BE2C (cell line): ENCODE measurements around the gene MAPK13.

ENCODE experiments used
- DNase-seq: peaks from one replicate; pipeline ENCODE4 v3.0.0-alpha.2; 2020
- H3K27me3 ChIP-seq: fragments of 250-450 bp; sonication (Bioruptor Pico); 2 replicates; pipeline ENCODE4 v1.5.1; 2020; ENCODE audit warnings: mild to moderate bottlenecking
- H3K36me3 ChIP-seq: fragments of 250-450 bp; sonication (Bioruptor Pico); 2 replicates; pipeline ENCODE4 v1.5.1; 2020; ENCODE audit warnings: mild to moderate bottlenecking
- H3K4me1 ChIP-seq: fragments of 250-450 bp; sonication (Bioruptor Pico); 2 replicates; pipeline ENCODE4 v1.5.1; 2020
- H3K4me3 ChIP-seq: 2 replicates; pipeline ENCODE4 v1.5.1; 2011; ENCODE audit warnings: low read depth, low read length
- H3K9me3 ChIP-seq: fragments of 250-450 bp; sonication (Bioruptor Pico); 2 replicates; pipeline ENCODE4 v1.5.1; 2020
- TF ChIP-seq, protein P1 (sequence below): IDR thresholded peaks from 2 replicates; pipeline ENCODE4 v1.5.1; 2012; ENCODE audit warnings: mild to moderate bottlenecking, low read depth, low read length

The MAPK13 gene

GRCh38 chr6:36150283-36150682 lies 20.0 kb downstream of the MAPK13 start:
- Histone ChIP-seq H3K27me3 (no peaks in the 10 kb centered on the region), H3K4me1 (peaks cover 3% of the 10 kb centered on the region; the same call in 1 of the 2 replicates), H3K9me3 (no peaks in the 10 kb centered on the region), H3K4me3 (no peak overlapping the region), H3K36me3 (no peaks in the 10 kb centered on the region)
- DNase-seq: no peak
- TF ChIP-seq, protein P1, sequence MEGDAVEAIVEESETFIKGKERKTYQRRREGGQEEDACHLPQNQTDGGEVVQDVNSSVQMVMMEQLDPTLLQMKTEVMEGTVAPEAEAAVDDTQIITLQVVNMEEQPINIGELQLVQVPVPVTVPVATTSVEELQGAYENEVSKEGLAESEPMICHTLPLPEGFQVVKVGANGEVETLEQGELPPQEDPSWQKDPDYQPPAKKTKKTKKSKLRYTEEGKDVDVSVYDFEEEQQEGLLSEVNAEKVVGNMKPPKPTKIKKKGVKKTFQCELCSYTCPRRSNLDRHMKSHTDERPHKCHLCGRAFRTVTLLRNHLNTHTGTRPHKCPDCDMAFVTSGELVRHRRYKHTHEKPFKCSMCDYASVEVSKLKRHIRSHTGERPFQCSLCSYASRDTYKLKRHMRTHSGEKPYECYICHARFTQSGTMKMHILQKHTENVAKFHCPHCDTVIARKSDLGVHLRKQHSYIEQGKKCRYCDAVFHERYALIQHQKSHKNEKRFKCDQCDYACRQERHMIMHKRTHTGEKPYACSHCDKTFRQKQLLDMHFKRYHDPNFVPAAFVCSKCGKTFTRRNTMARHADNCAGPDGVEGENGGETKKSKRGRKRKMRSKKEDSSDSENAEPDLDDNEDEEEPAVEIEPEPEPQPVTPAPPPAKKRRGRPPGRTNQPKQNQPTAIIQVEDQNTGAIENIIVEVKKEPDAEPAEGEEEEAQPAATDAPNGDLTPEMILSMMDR: no peak

- TF ChIP-seq, protein P1: no peak
- Histone ChIP-seq H3K9me3 (no peaks in the 10 kb centered on the region), H3K27me3 (no peaks in the 10 kb centered on the region), H3K4me1 (no peaks in the 10 kb centered on the region), H3K4me3 (no peak overlapping the region), H3K36me3 (no peaks in the 10 kb centered on the region)
- DNase-seq: no peak
Observed at GRCh38 chr6:36154286-36154685, 24.0 kb downstream of the MAPK13 start.

GRCh38 chr6:36155662-36156061 lies 25.3 kb downstream of the MAPK13 start:
- H3K4me3 ChIP-seq: no peak overlapping the region

GRCh38 chr6:36160147-36160760 lies 29.9 kb downstream of the MAPK13 start:
- H3K4me3 ChIP-seq: no peak overlapping the region
- TF ChIP-seq, protein P1: no peak
- H3K4me1 ChIP-seq: no peaks in the 10 kb centered on the region
- no peaks in the 10 kb centered on the region for H3K27me3 ChIP-seq
- no peak for DNase-seq
- no peaks in the 10 kb centered on the region for H3K9me3 ChIP-seq
- H3K36me3 ChIP-seq: no peaks in the 10 kb centered on the region

More at GRCh38 chr6:36155662-36156061, 25.3 kb downstream of the MAPK13 start:
- no peaks in the 10 kb centered on the region for H3K4me1 ChIP-seq
- TF ChIP-seq, protein P1: no peak
- no peak for DNase-seq
- no peaks in the 10 kb centered on the region for H3K36me3 ChIP-seq
- H3K27me3 ChIP-seq: no peaks in the 10 kb centered on the region
- no peaks in the 10 kb centered on the region for H3K9me3 ChIP-seq

DNA sequence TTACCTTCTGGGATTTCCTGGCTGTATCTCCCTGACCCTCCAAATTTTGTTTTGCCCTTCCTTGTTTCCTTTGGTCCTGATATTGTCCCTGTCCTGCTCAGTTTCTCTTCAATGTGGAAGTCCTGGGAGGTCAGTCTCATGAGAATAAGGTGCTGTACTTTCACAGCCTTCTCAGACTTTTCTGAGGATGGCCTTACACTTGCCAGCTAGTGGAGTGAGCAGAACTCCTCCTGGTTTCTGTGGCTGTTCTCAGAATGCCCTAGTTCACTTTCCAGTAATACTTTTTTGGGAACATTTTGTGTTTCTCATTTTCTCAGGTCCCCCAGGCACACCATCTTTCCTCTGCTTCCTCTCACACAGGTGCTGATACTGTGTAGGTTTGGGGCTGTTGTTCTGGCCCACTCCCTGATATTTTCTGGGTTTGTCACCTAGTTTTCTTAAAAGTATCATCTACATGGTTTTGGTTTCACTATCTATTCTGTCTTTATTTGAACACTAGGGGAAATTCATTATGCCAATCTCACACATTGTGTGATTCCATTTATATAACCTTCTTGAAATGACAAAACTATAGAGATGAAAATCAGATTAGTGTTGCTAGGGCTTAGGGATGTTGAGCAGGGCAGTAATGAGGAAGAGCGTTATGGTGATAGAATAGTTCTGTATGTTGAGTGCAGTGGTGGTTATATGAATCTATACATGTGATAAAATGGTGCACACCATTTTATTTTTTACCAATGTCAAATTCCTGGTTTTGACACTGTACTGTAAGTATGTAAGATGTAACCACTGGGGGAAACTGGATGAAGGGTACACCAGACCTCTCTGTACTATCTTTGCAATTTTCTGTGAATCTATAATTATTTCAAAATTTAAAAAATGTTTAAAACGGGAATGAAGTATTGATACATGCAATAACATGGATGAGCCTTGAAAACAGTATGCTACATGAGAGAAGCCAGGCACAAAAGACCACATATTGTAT lies 39.0 kb downstream of the MAPK13 start:
- no peaks in the 10 kb centered on the region for H3K36me3 ChIP-seq
- no peak overlapping the region for H3K4me3 ChIP-seq
- H3K27me3 ChIP-seq: no peaks in the 10 kb centered on the region

More for the DNA sequence above, 39.0 kb downstream of the MAPK13 start:
- Histone ChIP-seq H3K9me3 (no peaks in the 10 kb centered on the region), H3K4me1 (no peaks in the 10 kb centered on the region)
- TF ChIP-seq, protein P1: no peak
- no peak for DNase-seq
